Astrocyte (in vitro differentiated cells and primary cell): ENCODE measurements around the gene TSHZ1.

Experiments used
- CTCF ChIP-seq: IDR thresholded peaks from 2 replicates; pipeline ENCODE4 v1.5.1; 2011; ENCODE audit warnings: low read depth, mild to moderate bottlenecking, inconsistent platforms, low read length, moderate library complexity; ENCODE audit not compliant: insufficient read depth
- EZH2 ChIP-seq: IDR thresholded peaks from 2 replicates; pipeline ENCODE4 v1.6.1; 2012; ENCODE audit warnings: mild to moderate bottlenecking, low read length, inconsistent platforms; ENCODE audit not compliant: insufficient read depth

DNA sequence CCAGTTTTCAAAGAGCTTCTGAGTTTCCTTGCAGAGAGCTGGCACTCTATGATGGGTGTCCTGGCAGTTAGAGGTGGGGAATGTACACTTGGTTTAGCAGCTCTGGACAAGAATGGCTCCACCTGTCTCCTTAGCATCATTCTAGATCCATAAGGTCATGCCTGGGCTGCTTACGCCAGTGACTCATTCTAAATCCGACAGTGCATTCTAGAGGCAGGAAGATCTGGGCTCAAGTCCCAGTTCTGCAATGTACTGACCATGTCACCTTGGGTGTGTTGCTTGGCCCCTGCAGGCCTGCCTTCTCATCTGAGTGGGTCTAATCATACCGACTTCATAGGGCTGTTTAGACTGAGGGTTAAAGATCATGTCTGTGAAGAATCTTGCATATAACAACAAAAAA lies 48.1 kb upstream of the TSHZ1 start:
- TF ChIP-seq EZH2 (no peak), CTCF (no peak)
